Neural cell (in vitro differentiated cells): ENCODE measurements around the gene RELCH. TPM values are rescaled to one million over a fixed set of nuclear protein-coding genes. Genes with fewer than 3 reads are reported as not detected.

ENCODE experiments used
- H2AFZ ChIP-seq: fragments of 200-600, 300-800 bp; sonication (generic), shearing (Covaris generic); 2 replicates; pipeline ENCODE4 v1.6.0; 2014; ENCODE audit warnings: low read depth, mild to moderate bottlenecking, antibody characterized with exemption, low read length, moderate library complexity
- H3F3A ChIP-seq: fragments of 200-600 bp; shearing (Covaris generic); 2 replicates; pipeline ENCODE4 v1.6.1; 2016; ENCODE audit warnings: mild to moderate bottlenecking, moderate library complexity, mixed read lengths, antibody characterized with exemption, low read length; ENCODE audit not compliant: insufficient read depth, poor library complexity, severe bottlenecking
- H3K27ac ChIP-seq: fragments of 200-600, 300-800 bp; sonication (generic), shearing (Covaris generic); 2 replicates; pipeline ENCODE4 v1.5.1; 2014; ENCODE audit warnings: mild to moderate bottlenecking, low read length, moderate library complexity
- H3K27me3 ChIP-seq: fragments of 300-800, 200-600 bp; sonication (generic), shearing (Covaris generic); 2 replicates; pipeline ENCODE4 v1.6.0; 2014; ENCODE audit warnings: mild to moderate bottlenecking, low read depth, low read length, moderate library complexity; ENCODE audit not compliant: insufficient read depth
- H3K36me3 ChIP-seq: fragments of 300-800, 200-600 bp; sonication (generic), shearing (Covaris generic); 2 replicates; pipeline ENCODE4 v1.5.1; 2014; ENCODE audit warnings: mild to moderate bottlenecking, antibody characterized with exemption, low read length, moderate library complexity; ENCODE audit not compliant: insufficient read depth
- H3K4me2 ChIP-seq: fragments of 300-800, 200-600 bp; sonication (generic), shearing (Covaris generic); 2 replicates; pipeline ENCODE4 v1.6.0; 2014; ENCODE audit warnings: mild to moderate bottlenecking, low read length
- H3K4me3 ChIP-seq: fragments of 300-800, 200-600 bp; sonication (generic), shearing (Covaris generic); 2 replicates; pipeline ENCODE4 v1.5.1; 2014; ENCODE audit warnings: mild to moderate bottlenecking, low read length, moderate library complexity
- H3K79me2 ChIP-seq: fragments of 200-600 bp; shearing (Covaris generic); replicated peaks from 2 replicates; pipeline ENCODE4 v1.6.0; 2014; ENCODE audit warnings: mild to moderate bottlenecking, low read length, moderate library complexity; ENCODE audit not compliant: insufficient read depth
- H3K9ac ChIP-seq: fragments of 300-800, 200-600 bp; sonication (generic), shearing (Covaris generic); 2 replicates; pipeline ENCODE4 v1.6.1; 2016; ENCODE audit warnings: mild to moderate bottlenecking, low read length, mixed read lengths
- H3K9me2 ChIP-seq: fragments of 200-600 bp; shearing (Covaris generic); 2 replicates; pipeline ENCODE4 v1.6.1; 2016; ENCODE audit warnings: mild to moderate bottlenecking, low read length, mixed read lengths; ENCODE audit not compliant: insufficient read depth
- H3K9me3 ChIP-seq: fragments of 200-600, 300-800 bp; sonication (generic), shearing (Covaris generic); 2 replicates; pipeline ENCODE4 v1.6.1; 2016; ENCODE audit warnings: mild to moderate bottlenecking, mixed run types, low read length, moderate library complexity, mixed read lengths
- H4K20me1 ChIP-seq: fragments of 200-600 bp; shearing (Covaris generic); 2 replicates; pipeline ENCODE4 v1.6.1; 2016; ENCODE audit warnings: mild to moderate bottlenecking, mixed run types; ENCODE audit not compliant: insufficient read depth
- CTCF ChIP-seq: fragments of 450-650 bp; IDR thresholded peaks from 2 replicates; pipeline ENCODE4 v1.5.1; 2014; ENCODE audit warnings: antibody characterized with exemption, mild to moderate bottlenecking, moderate library complexity; ENCODE audit not compliant: poor library complexity, severe bottlenecking
- EP300 ChIP-seq: fragments of 450-650 bp; conservative IDR thresholded peaks from 2 replicates; pipeline ENCODE4 v1.6.1; 2014; ENCODE audit warnings: antibody characterized with exemption, mild to moderate bottlenecking, moderate library complexity; ENCODE audit not compliant: poor library complexity, severe bottlenecking
- EZH2 ChIP-seq: fragments of 200-600, 300-800 bp; shearing (Covaris generic), sonication (generic); IDR thresholded peaks from 2 replicates; pipeline ENCODE4 v1.6.1; 2014; ENCODE audit warnings: antibody characterized with exemption, low read length, borderline replicate concordance, mild to moderate bottlenecking; ENCODE audit not compliant: insufficient read depth, poor library complexity, severe bottlenecking
- MXI1 ChIP-seq: fragments of 450-650 bp; conservative IDR thresholded peaks from 2 replicates; pipeline ENCODE4 v1.6.1; 2014; ENCODE audit warnings: antibody characterized with exemption, mild to moderate bottlenecking; ENCODE audit not compliant: poor library complexity, severe bottlenecking
- POLR2AphosphoS5 ChIP-seq: IDR thresholded peaks from 2 replicates; pipeline ENCODE4 v1.6.1; 2012
- RAD21 ChIP-seq: fragments of 450-650 bp; conservative IDR thresholded peaks from 2 replicates; pipeline ENCODE4 v1.6.1; 2014; ENCODE audit warnings: antibody characterized with exemption, mild to moderate bottlenecking, moderate library complexity
- SMC3 ChIP-seq: fragments of 450-650 bp; conservative IDR thresholded peaks from 2 replicates; pipeline ENCODE4 v1.6.1; 2014; ENCODE audit warnings: antibody characterized with exemption, mild to moderate bottlenecking, moderate library complexity; ENCODE audit not compliant: poor library complexity
- TAF1 ChIP-seq: IDR thresholded peaks from 2 replicates; pipeline ENCODE4 v1.6.1; 2012; ENCODE audit warnings: low read depth
- polyA plus RNA-seq: library from polyadenylated mRNA; depleted of rRNA; stranded (reverse); fragments of >200 nt; gene quantifications from 2 replicates; pipeline ENCODE4 v1.2.3, GENCODE V29; 2014
- TF ChIP-seq, protein P1 (sequence below): IDR thresholded peaks from 2 replicates; pipeline ENCODE4 v1.6.1; 2012; ENCODE audit warnings: borderline replicate concordance

The RELCH gene
- polyA plus RNA-seq, 1 donor from 2014 or later = 80.2 TPM

GRCh38 chr18:62341473-62341872 lies 154.4 kb downstream of the RELCH start:
- Histone ChIP-seq H4K20me1 (no peaks in the 10 kb centered on the region), H3K4me3 (no peak overlapping the region), H3F3A (no peaks in the 10 kb centered on the region), H3K36me3 (no peaks in the 10 kb centered on the region), H3K27ac (no peak overlapping the region), H3K27me3 (no peaks in the 10 kb centered on the region), H3K79me2 (no peaks in the 10 kb centered on the region), H3K4me2 (no peak overlapping the region), H3K9ac (no peak overlapping the region), H3K9me2 (no peaks in the 10 kb centered on the region), H3K9me3 (no peaks in the 10 kb centered on the region), H2AFZ (no peak overlapping the region)
- TF ChIP-seq, protein P1, sequence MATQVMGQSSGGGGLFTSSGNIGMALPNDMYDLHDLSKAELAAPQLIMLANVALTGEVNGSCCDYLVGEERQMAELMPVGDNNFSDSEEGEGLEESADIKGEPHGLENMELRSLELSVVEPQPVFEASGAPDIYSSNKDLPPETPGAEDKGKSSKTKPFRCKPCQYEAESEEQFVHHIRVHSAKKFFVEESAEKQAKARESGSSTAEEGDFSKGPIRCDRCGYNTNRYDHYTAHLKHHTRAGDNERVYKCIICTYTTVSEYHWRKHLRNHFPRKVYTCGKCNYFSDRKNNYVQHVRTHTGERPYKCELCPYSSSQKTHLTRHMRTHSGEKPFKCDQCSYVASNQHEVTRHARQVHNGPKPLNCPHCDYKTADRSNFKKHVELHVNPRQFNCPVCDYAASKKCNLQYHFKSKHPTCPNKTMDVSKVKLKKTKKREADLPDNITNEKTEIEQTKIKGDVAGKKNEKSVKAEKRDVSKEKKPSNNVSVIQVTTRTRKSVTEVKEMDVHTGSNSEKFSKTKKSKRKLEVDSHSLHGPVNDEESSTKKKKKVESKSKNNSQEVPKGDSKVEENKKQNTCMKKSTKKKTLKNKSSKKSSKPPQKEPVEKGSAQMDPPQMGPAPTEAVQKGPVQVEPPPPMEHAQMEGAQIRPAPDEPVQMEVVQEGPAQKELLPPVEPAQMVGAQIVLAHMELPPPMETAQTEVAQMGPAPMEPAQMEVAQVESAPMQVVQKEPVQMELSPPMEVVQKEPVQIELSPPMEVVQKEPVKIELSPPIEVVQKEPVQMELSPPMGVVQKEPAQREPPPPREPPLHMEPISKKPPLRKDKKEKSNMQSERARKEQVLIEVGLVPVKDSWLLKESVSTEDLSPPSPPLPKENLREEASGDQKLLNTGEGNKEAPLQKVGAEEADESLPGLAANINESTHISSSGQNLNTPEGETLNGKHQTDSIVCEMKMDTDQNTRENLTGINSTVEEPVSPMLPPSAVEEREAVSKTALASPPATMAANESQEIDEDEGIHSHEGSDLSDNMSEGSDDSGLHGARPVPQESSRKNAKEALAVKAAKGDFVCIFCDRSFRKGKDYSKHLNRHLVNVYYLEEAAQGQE = no peak
- TF ChIP-seq CTCF = no peak
- no peak for TF ChIP-seq SMC3
- no peak for TF ChIP-seq TAF1
- no peak for TF ChIP-seq RAD21

DNA sequence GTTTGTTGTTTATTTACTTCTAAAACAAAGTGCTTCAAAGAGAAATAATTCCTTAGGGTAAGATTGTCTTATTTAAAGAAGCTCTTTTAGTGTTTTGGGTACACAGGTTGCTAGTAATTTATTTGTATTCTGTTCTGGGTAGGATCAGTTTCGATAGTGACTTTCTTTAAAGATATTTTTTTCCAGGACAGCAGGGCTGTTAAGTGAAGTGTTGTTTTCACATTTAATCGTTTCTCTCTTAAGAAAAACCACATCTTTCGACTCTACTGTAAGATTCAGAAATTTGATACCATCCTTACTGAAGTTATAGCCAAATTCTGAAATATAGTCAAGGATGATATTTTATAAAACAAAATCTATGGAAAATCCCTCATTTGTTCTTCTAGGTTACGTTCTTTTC lies 155.8 kb downstream of the RELCH start:
- TF ChIP-seq MXI1 = no peak
- TF ChIP-seq TAF1 = no peak
- no peak for TF ChIP-seq CTCF
- TF ChIP-seq POLR2AphosphoS5 = no peak
- TF ChIP-seq EZH2 = no peak
- no peak for TF ChIP-seq EP300
- TF ChIP-seq SMC3 = no peak
- TF ChIP-seq, protein P1 = no peak
- TF ChIP-seq RAD21 = no peak
- H3K79me2 ChIP-seq = no peaks in the 10 kb centered on the region

More for the DNA sequence above, 155.8 kb downstream of the RELCH start:
- H3K27ac ChIP-seq = no peak overlapping the region
- no peaks in the 10 kb centered on the region for H3F3A ChIP-seq
- H3K27me3 ChIP-seq = no peaks in the 10 kb centered on the region
- no peaks in the 10 kb centered on the region for H3K9me3 ChIP-seq
- no peaks in the 10 kb centered on the region for H3K9me2 ChIP-seq
- no peak overlapping the region for H2AFZ ChIP-seq
- no peak overlapping the region for H3K4me3 ChIP-seq
- H4K20me1 ChIP-seq = no peaks in the 10 kb centered on the region
- no peaks in the 10 kb centered on the region for H3K36me3 ChIP-seq
- H3K9ac ChIP-seq = no peak overlapping the region
- H3K4me2 ChIP-seq = no peak overlapping the region
